H1 (cell line): ENCODE data around the gene LSM6. TPM values are rescaled to one million over a fixed set of nuclear protein-coding genes. Genes with fewer than 3 reads are reported as not detected.

ENCODE experiments used
- CTCF ChIA-PET: fragments of 300-600 bp; sonication (Branson Sonifier 250); formaldehyde crosslinking; loops from one replicate; lab custom pipeline; 2021; ENCODE audit not compliant: partially characterized antibody; lab: Charles Lee
- POLR2A ChIA-PET: fragments of 300-600 bp; sonication (Branson Sonifier 250); formaldehyde crosslinking; loops from one replicate; lab custom pipeline; 2021; ENCODE audit warnings: inconsistent platforms; ENCODE audit not compliant: partially characterized antibody; lab: Charles Lee
- DNase-seq, 2 experiments: peaks; one replicate each; pipeline versions ENCODE4 v3.0.0 to v3.0.0-alpha.2; 2010 to 2022; ENCODE audit warnings: low spot score in 2 of 2, low read depth in 1 of 2, mixed read lengths in 1 of 2
- FAIRE-seq: peaks from 2 replicates; lab custom pipeline; 2011; peaks lifted over from hg19 to GRCh38; lab: Jason Lieb, UNC
- H2AFZ ChIP-seq: 2 replicates; pipeline ENCODE4 v1.8.1; 2012; ENCODE audit warnings: low read length, inconsistent platforms
- H2AK5ac ChIP-seq: 2 replicates; pipeline ENCODE4 v1.6.1; 2013; ENCODE audit warnings: low read depth, low read length
- H2BK120ac ChIP-seq: replicated peaks from 2 replicates; pipeline ENCODE3; 2013; ENCODE audit warnings: low read depth, low read length, inconsistent platforms
- H2BK12ac ChIP-seq: 2 replicates; pipeline ENCODE4 v1.6.1; 2013; ENCODE audit warnings: low read depth, low read length
- H2BK15ac ChIP-seq: 2 replicates; pipeline ENCODE4 v1.6.1; 2013; ENCODE audit warnings: low read length
- H2BK20ac ChIP-seq: 2 replicates; pipeline ENCODE4 v1.6.1; 2013; ENCODE audit warnings: low read length
- H2BK5ac ChIP-seq: 2 replicates; pipeline ENCODE4 v1.6.1; 2013; ENCODE audit warnings: low read depth, low read length
- H3K14ac ChIP-seq: 2 replicates; pipeline ENCODE4 v1.6.1; 2013; ENCODE audit warnings: inconsistent platforms; ENCODE audit not compliant: insufficient read length
- H3K18ac ChIP-seq: 2 replicates; pipeline ENCODE4 v1.6.1; 2013; ENCODE audit warnings: low read length; ENCODE audit errors: extremely low read depth
- H3K23ac ChIP-seq: 2 replicates; pipeline ENCODE4 v1.6.1; 2013; ENCODE audit warnings: inconsistent platforms; ENCODE audit not compliant: insufficient read length
- H3K23me2 ChIP-seq: 2 replicates; pipeline ENCODE4 v1.6.1; 2013; ENCODE audit warnings: low read depth, low read length
- H3K27ac ChIP-seq: 2 replicates; pipeline ENCODE4 v1.6.1; 2011; ENCODE audit warnings: low read depth, low read length, inconsistent platforms
- H3K27me3 ChIP-seq, 4 experiments: replicated peaks in 1 of 4; 1 replicate in 1 of 4; 2 replicates in 3 of 4; pipeline versions ENCODE4 v1.6.1 to v1.8.1; 2011 to 2013; ENCODE audit warnings: low read length in 3 of 4, mild to moderate bottlenecking in 3 of 4, inconsistent platforms in 2 of 4, mixed read lengths in 2 of 4, moderate library complexity in 1 of 4; ENCODE audit not compliant: control insufficient read depth in 3 of 4, insufficient read depth in 3 of 4; ENCODE audit errors: extremely low read depth in 1 of 4
- H3K36me3 ChIP-seq, 4 experiments: 2 replicates each; pipeline versions ENCODE4 v1.6.1 to v1.8.1; 2011 to 2013; ENCODE audit warnings: mild to moderate bottlenecking in 4 of 4, low read length in 3 of 4, moderate library complexity in 2 of 4, control low read depth in 1 of 4, inconsistent platforms in 1 of 4; ENCODE audit not compliant: insufficient read depth in 4 of 4, control insufficient read depth in 2 of 4
- H3K4ac ChIP-seq: replicated peaks from 2 replicates; pipeline ENCODE3; 2013; ENCODE audit warnings: low read length, low read depth, mixed read lengths, inconsistent platforms; ENCODE audit not compliant: insufficient read length
- H3K4me1 ChIP-seq, 4 experiments: replicated peaks in 1 of 4; 1 replicate in 1 of 4; 2 replicates in 3 of 4; pipeline versions ENCODE4 v1.6.1 to v1.8.1; 2011 to 2013; ENCODE audit warnings: low read length in 3 of 4, inconsistent platforms in 2 of 4, mixed read lengths in 1 of 4; ENCODE audit not compliant: insufficient read depth in 4 of 4, control insufficient read depth in 3 of 4
- H3K4me2 ChIP-seq, 2 experiments: 2 replicates each; pipeline versions ENCODE4 v1.6.1 to v1.8.1; 2011 to 2013; ENCODE audit warnings: low read depth in 2 of 2, low read length in 2 of 2, control low read depth in 1 of 2, inconsistent platforms in 1 of 2, mild to moderate bottlenecking in 1 of 2; ENCODE audit not compliant: insufficient read depth in 1 of 2
- H3K4me3 ChIP-seq, 4 experiments: fragments of 200-600, 300-600 bp in 1 of 4; sonication (generic), shearing (Covaris generic), sonication (Bioruptor Twin) in 1 of 4; 2 replicates each; pipeline versions ENCODE4 v1.5.1 to v1.8.1; 2011 to 2016; ENCODE audit warnings: low read length in 4 of 4, low read depth in 3 of 4, control low read depth in 2 of 4, inconsistent platforms in 2 of 4, mild to moderate bottlenecking in 2 of 4, mixed read lengths in 1 of 4, moderate library complexity in 1 of 4; ENCODE audit not compliant: insufficient read depth in 2 of 4; ENCODE audit errors: extremely low read depth in 1 of 4
- H3K56ac ChIP-seq: replicated peaks from 2 replicates; pipeline ENCODE3; 2013; ENCODE audit warnings: low read depth, mild to moderate bottlenecking, mixed read lengths, low read length, inconsistent platforms; ENCODE audit not compliant: insufficient read length
- H3K79me1 ChIP-seq: 2 replicates; pipeline ENCODE4 v1.6.1; 2013; ENCODE audit warnings: low read depth, low read length, control low read depth
- H3K79me2 ChIP-seq, 2 experiments: 2 replicates each; pipeline versions ENCODE4 v1.6.1 to v1.8.1; 2012 to 2013; ENCODE audit warnings: low read length in 2 of 2, mild to moderate bottlenecking in 2 of 2, inconsistent platforms in 1 of 2; ENCODE audit not compliant: insufficient read depth in 2 of 2, control insufficient read depth in 1 of 2
- H3K9ac ChIP-seq, 4 experiments: replicated peaks in 1 of 4; 1 replicate in 1 of 4; 2 replicates in 3 of 4; pipeline versions ENCODE4 v1.6.1 to v1.8.1; 2011 to 2013; ENCODE audit warnings: low read depth in 3 of 4, low read length in 3 of 4, control low read depth in 2 of 4, mild to moderate bottlenecking in 2 of 4, moderate library complexity in 2 of 4, inconsistent platforms in 1 of 4; ENCODE audit errors: extremely low read depth in 1 of 4
- H3K9me3 ChIP-seq, 2 experiments: 2 replicates each; pipeline versions ENCODE4 v1.6.1 to v1.8.1; 2012 to 2013; ENCODE audit warnings: mild to moderate bottlenecking in 2 of 2, moderate library complexity in 2 of 2, control low read depth in 1 of 2, inconsistent platforms in 1 of 2, low read depth in 1 of 2, low read length in 1 of 2, mixed read lengths in 1 of 2; ENCODE audit not compliant: insufficient read depth in 2 of 2
- H4K20me1 ChIP-seq, 2 experiments: replicated peaks in 1 of 2; 2 replicates each; pipeline versions ENCODE3 to v1.8.1; 2011 to 2013; ENCODE audit warnings: inconsistent platforms in 2 of 2, low read length in 2 of 2, mild to moderate bottlenecking in 1 of 2; ENCODE audit not compliant: insufficient read depth in 2 of 2, control insufficient read depth in 1 of 2
- H4K5ac ChIP-seq: 2 replicates; pipeline ENCODE4 v1.6.1; 2013; ENCODE audit warnings: low read length, low read depth, mixed read lengths, inconsistent platforms; ENCODE audit not compliant: insufficient read length
- H4K8ac ChIP-seq: 2 replicates; pipeline ENCODE4 v1.8.0; 2013; ENCODE audit warnings: mild to moderate bottlenecking, moderate library complexity, low read length, inconsistent platforms; ENCODE audit not compliant: insufficient read depth; ENCODE audit errors: extremely low read depth
- H4K91ac ChIP-seq: replicated peaks from 2 replicates; pipeline ENCODE3; 2013; ENCODE audit warnings: low read length, mixed read lengths, inconsistent platforms; ENCODE audit not compliant: insufficient read length
- CEBPB ChIP-seq: IDR thresholded peaks from 2 replicates; pipeline ENCODE4 v1.6.1; 2012; ENCODE audit warnings: low read depth, low read length
- CTBP2 ChIP-seq: IDR thresholded peaks from 2 replicates; pipeline ENCODE4 v1.7.0; 2011; ENCODE audit warnings: borderline replicate concordance, mild to moderate bottlenecking, moderate library complexity, mixed read lengths, low read length; ENCODE audit not compliant: insufficient read depth, insufficient read length
- EP300 ChIP-seq, 2 experiments: IDR thresholded peaks; 1 replicate in 1 of 2; 2 replicates in 1 of 2; pipeline ENCODE4 v1.6.1; 2011 to 2012; ENCODE audit warnings: low read depth in 2 of 2, low read length in 2 of 2, mild to moderate bottlenecking in 2 of 2, borderline replicate concordance in 1 of 2, inconsistent platforms in 1 of 2, moderate library complexity in 1 of 2
- TAF1 ChIP-seq: IDR thresholded peaks from 2 replicates; pipeline ENCODE4 v1.6.1; 2011; ENCODE audit warnings: mild to moderate bottlenecking, low read depth, low read length
- TBP ChIP-seq: IDR thresholded peaks from 2 replicates; pipeline ENCODE4 v1.6.1; 2011; ENCODE audit warnings: low read depth, low read length, improper control_type of control experiment
- WGBS, 2 experiments: shearing (Covaris generic) in 1 of 2; methylation state at CpG; one replicate each; pipeline versions ENCODE4 v1.1.6 to v1.1.7; 2013 to 2015; ENCODE audit warnings: low lambda C conversion rate in 2 of 2, mixed read lengths in 2 of 2, inconsistent platforms in 1 of 2, low coverage in 1 of 2, missing lambda C conversion rate in 1 of 2; ENCODE audit not compliant: insufficient replicate concordance in 2 of 2, insufficient coverage in 1 of 2, insufficient read length in 1 of 2; ENCODE audit errors: extremely low coverage in 1 of 2, missing lambda C conversion rate in 1 of 2; 5-methylcytosine and 5-hydroxymethylcytosine counted together
- polyA plus RNA-seq, 7 experiments: library from polyadenylated mRNA; depleted of rRNA in 3 of 7; stranded (reverse) in 5 of 7; unstranded in 2 of 7; fragments of >200 nt in 5 of 7; fragments of 200-250 nt in 2 of 7; gene quantifications; 1 replicate in 5 of 7; 2 replicates in 1 of 7; 4 replicates in 1 of 7; pipeline versions ENCODE4 v1.2.1 to v1.2.3, GENCODE V29; 2011 to 2013; ENCODE audit warnings: missing spikeins in 2 of 7, mixed read lengths in 2 of 7
- total RNA-seq: library from RNA; stranded (reverse); fragmentation: NEBNext Ultra II Directional; extraction: Animal tissue kit (Norgen Biotek cat#: 25700); gene quantifications from 2 replicates; pipeline ENCODE4 v1.2.1, GENCODE V29; 2021

LSM6 gene
- total and polyA plus RNA-seq, 2 of the 8 experiments (the other 6 are each of a cell fraction or from before 2014, with no cell fraction given): 40.2 to 63.4 TPM

DNA sequence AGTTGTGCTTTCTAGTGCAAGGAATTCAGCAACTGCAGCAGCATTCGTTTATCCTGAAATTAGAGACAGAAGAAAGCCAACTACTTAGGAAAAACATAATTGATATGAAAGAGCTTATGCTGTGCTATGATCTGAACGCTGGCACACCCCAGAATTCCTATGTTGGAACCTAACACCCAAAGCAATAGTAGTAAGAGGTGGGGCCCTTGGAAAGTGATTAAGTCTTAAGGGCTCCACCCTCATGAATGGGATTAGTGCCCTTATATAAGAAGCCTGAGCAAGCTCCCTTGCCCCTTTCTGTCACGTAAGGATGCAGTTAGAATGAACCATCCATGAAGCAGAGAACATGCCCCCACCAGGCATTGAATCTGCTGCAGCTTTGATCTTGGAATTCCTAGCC, 5.4 kb upstream of the LSM6 start:
- Histone ChIP-seq H2BK5ac (no peak overlapping the region), H3K4me1 (no peaks in the 10 kb centered on the region), H2BK120ac (no peak overlapping the region), H2BK15ac (no peak overlapping the region), H3K4ac (no peak overlapping the region), H2BK12ac (no peak overlapping the region), H4K91ac (no peak overlapping the region), H3K36me3 (no peaks in the 10 kb centered on the region), H3K27me3 (no peaks in the 10 kb centered on the region), H3K27ac (no peak overlapping the region), H2AK5ac (no peak overlapping the region), H2BK20ac (no peak overlapping the region), H3K79me1 (no peaks in the 10 kb centered on the region), H4K5ac (no peak overlapping the region), H2AFZ (no peak overlapping the region), H4K8ac (no peak overlapping the region), H3K23ac (no peak overlapping the region), H3K9ac (no peak overlapping the region), H4K20me1 (no peaks in the 10 kb centered on the region), H3K79me2 (no peaks in the 10 kb centered on the region), H3K14ac (no peak overlapping the region), H3K56ac (no peak overlapping the region), H3K4me3 (no peak overlapping the region), H3K18ac (no peak overlapping the region), H3K23me2 (no peaks in the 10 kb centered on the region), H3K9me3 (no peaks in the 10 kb centered on the region), H3K4me2 (no peak overlapping the region)
- DNase-seq (no peak), FAIRE-seq (no peak)
- ChIA-PET POLR2A (no interaction called here), CTCF (interaction anchor here (1.9 kb wide), 1 partner anchor 13 kb away, joined by 4 read pairs; no protein-coding TSS in a partner anchor)
- 88% methylated on average over 3 of the region's 3 CpGs; no CpG with 5 or more reads in 1 of the 2 experiments for WGBS, 2 experiments
- TF ChIP-seq CEBPB: no peak
- no peak for TF ChIP-seq EP300 (IDR thresholded peaks at IDR 0.05; ENCODE audit: borderline replicate concordance in 1 of 2, low read depth in 2 of 2, low read length in 2 of 2)
- no peak for TF ChIP-seq TBP
- TF ChIP-seq TAF1: no peak
- TF ChIP-seq CTBP2: no peak
